GM21576 (cell line): Measurements from ENCODE around the gene EIF4A3.

Experiments
- ATAC-seq: cut with Tn5 transposase; IDR thresholded peaks from one replicate; pipeline ENCODE4 v1.9.1; 2021; ENCODE audit warnings: mild to moderate bottlenecking, moderate library complexity; ENCODE audit not compliant: unreplicated experiment

The EIF4A3 gene

GRCh38 chr17:80114758-80115157 lies 32.2 kb downstream of the EIF4A3 start:
- ATAC-seq, result no peak

GRCh38 chr17:80113033-80113484 lies 33.9 kb downstream of the EIF4A3 start:
- no peak for ATAC-seq

- no peak for ATAC-seq
These were observed 34.4 kb downstream of the EIF4A3 start for GRCh38 chr17:80112471-80113032.

GRCh38 chr17:80111702-80112470 lies 35.0 kb downstream of the EIF4A3 start:
- no peak for ATAC-seq

GRCh38 chr17:80110927-80111701 lies 35.8 kb downstream of the EIF4A3 start:
- no peak for ATAC-seq

GRCh38 chr17:80110447-80110812 lies 36.5 kb downstream of the EIF4A3 start:
- no peak for ATAC-seq

GRCh38 chr17:80109713-80110446 lies 37.0 kb downstream of the EIF4A3 start:
- ATAC-seq, result no peak

- no peak for ATAC-seq
These were observed 37.8 kb downstream of the EIF4A3 start for GRCh38 chr17:80109066-80109660.

GRCh38 chr17:80108036-80108971 lies 38.6 kb downstream of the EIF4A3 start:
- no peak for ATAC-seq

GRCh38 chr17:80107231-80108021 lies 39.5 kb downstream of the EIF4A3 start:
- ATAC-seq, result no peak

- no peak for ATAC-seq
These were observed 40.2 kb downstream of the EIF4A3 start for GRCh38 chr17:80106751-80107150.

- ATAC-seq, result no peak
These were observed 40.8 kb downstream of the EIF4A3 start for GRCh38 chr17:80106176-80106575.

GRCh38 chr17:80105762-80106161 lies 41.2 kb downstream of the EIF4A3 start:
- no peak for ATAC-seq

- ATAC-seq, result no peak
These were observed 42.0 kb downstream of the EIF4A3 start for GRCh38 chr17:80104956-80105375.

- ATAC-seq, result no peak
These were observed 42.5 kb downstream of the EIF4A3 start for GRCh38 chr17:80104321-80104955.

- no peak for ATAC-seq
These were observed 43.4 kb downstream of the EIF4A3 start for GRCh38 chr17:80103449-80104085.

- no peak for ATAC-seq
These were observed 44.1 kb downstream of the EIF4A3 start for GRCh38 chr17:80102664-80103448.
